Stomach (tissue), 4 donors: Measurements from ENCODE around the gene SLC38A10.

Source experiments
- POLR2A ChIP-seq, 4 donors: fragments of 450-650 bp; IDR thresholded peaks; one replicate each; pipeline ENCODE4 v1.6.1; 2016; ENCODE audit warnings: antibody characterized with exemption in 4 of 4, control low read depth in 2 of 4, mild to moderate bottlenecking in 1 of 4, moderate library complexity in 1 of 4
- TF ChIP-seq, protein P1 (sequence below), 7 experiments: fragments of 450-650 bp in 4 of 7; fragments of 200-600 bp in 3 of 7; sonication (generic) in 3 of 7; IDR thresholded peaks; one replicate each; pipeline ENCODE4 v1.5.1; 2016 to 2019; ENCODE audit warnings: antibody characterized with exemption in 7 of 7, control low read depth in 2 of 7, mild to moderate bottlenecking in 1 of 7

DNA sequence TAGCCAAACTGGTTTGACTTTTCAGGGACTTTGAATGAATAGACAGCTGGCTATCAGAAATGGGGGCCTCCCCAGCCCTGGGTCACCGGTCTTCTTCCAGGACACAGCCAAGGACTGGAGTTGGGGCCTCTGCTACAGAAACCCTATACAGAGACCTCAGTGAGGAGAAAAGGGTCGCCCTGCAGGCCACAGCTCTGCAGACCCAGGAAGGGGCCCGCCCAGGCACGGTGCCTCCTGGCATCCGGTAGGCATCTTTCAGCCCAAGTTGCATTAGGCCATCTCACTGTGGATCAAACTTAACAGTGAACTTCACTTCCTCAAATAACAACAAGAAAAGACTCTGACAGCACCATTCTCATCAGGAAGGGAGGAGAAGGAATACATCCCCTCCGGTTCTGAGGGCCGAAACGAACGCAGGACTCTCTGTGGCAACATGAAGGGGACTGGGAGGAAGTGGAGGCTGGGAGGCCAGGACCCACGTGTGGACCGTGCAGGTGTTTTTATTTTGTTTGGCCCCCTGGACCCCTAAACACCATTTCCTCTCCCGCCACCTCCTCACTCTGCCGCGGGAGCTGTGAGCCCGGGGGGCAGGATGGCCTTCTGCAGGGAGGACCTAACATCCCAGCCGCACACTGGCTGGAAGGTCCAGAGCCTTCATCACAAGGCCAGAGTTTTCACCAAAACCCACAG, 7.2 kb downstream of the SLC38A10 start:
- no peak for TF ChIP-seq POLR2A (IDR thresholded peaks at IDR 0.05)
- TF ChIP-seq, protein P1, sequence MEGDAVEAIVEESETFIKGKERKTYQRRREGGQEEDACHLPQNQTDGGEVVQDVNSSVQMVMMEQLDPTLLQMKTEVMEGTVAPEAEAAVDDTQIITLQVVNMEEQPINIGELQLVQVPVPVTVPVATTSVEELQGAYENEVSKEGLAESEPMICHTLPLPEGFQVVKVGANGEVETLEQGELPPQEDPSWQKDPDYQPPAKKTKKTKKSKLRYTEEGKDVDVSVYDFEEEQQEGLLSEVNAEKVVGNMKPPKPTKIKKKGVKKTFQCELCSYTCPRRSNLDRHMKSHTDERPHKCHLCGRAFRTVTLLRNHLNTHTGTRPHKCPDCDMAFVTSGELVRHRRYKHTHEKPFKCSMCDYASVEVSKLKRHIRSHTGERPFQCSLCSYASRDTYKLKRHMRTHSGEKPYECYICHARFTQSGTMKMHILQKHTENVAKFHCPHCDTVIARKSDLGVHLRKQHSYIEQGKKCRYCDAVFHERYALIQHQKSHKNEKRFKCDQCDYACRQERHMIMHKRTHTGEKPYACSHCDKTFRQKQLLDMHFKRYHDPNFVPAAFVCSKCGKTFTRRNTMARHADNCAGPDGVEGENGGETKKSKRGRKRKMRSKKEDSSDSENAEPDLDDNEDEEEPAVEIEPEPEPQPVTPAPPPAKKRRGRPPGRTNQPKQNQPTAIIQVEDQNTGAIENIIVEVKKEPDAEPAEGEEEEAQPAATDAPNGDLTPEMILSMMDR (IDR thresholded peaks at IDR 0.05), result no peak
